Stimulated activated naive CD4-positive, alpha-beta T cell (primary cell): ENCODE data around the gene NKAIN2.
"Not testable (repeated sequence)": the region's sequence is repeated elsewhere in the genome, so short reads cannot be mapped to it uniquely, and the experiment has no call there.

Source experiments
- DNase-seq, 6 experiments: peaks; one replicate each; lab custom pipeline; 2025; lab: John Stamatoyannopoulos, UW

NKAIN2 gene

DNA sequence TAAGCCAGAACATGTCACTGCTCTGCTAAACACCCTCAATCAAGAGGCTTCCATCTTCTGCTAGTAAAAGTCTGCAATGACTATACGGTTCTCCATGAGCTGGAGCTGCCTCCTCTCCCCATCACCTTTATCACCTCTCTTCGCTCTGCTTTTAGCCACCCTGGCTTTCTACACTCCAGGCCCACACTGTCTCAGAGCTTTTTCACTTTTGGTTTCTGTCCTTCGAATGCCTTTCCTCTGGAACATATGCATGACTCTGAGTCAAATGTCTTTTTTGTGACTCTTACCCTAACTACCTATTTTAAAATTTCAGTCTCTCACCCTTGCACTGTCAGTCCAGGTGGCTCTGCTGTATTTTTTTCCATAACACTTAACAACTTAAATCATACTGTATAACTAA, 633.1 kb downstream of the NKAIN2 start:
- DNase-seq: no peak

DNA sequence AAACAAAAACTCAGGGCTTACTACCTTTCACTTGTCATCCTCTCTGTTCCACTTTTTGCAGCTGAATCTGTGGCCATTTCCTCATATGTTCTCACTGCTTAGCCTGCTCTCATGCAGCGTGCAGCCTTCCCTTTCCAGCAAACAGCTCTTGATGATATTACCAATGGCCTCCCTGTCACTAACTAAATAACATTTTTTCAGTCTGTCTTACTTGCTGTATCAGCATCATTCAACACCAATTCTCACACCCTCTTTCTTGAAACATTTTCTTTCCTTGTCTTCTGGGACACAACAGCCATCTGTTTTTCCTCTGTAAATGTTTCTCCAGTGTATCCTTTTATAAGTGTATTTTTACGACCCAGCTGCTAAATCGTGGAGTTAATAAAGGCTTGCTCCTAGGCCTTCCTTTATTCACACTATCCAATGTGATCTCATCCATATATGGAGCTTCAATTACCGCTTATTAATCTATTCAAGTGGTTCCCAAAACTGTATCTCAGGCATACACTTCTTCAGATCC, 634.9 kb downstream of the NKAIN2 start:
- DNase-seq: no peak

DNA sequence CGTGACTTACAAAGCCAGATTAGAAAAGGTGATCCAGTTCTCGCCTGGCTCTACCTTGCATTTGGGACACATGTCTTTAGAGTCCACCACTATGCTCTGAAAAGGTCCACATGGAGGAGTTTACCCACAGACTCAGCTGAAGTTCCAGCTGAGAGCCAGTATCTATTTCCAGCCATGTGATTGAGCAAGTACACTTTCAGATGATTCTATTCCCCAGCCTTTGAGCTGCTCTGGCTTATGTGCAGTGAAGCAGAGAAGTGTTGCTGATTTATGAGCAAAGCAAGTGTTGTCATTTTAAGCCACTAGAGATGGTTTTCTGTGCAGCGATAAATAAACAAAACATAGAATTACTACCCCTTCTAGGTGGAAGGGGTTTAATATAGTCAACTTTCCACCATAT, 637.8 kb downstream of the NKAIN2 start:
- no peak for DNase-seq

DNA sequence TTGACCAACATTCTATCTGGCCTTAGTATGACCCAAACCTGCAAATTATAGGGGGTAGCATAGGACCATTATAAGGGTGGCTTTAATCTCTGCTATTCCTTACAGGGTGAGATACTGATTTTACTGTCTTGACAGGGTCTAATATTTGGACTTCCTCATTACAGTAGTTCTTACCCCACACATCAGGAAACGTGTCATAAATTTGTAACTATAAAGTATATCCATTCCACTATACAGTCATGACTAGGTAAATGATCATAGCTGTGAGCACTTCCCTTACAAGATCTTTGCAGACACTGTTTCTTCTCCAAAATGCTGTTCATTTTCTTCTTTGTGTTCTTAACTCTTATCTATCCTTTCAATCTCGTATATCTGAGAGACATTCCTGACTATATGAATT, 639.9 kb downstream of the NKAIN2 start:
- no peak for DNase-seq

DNA sequence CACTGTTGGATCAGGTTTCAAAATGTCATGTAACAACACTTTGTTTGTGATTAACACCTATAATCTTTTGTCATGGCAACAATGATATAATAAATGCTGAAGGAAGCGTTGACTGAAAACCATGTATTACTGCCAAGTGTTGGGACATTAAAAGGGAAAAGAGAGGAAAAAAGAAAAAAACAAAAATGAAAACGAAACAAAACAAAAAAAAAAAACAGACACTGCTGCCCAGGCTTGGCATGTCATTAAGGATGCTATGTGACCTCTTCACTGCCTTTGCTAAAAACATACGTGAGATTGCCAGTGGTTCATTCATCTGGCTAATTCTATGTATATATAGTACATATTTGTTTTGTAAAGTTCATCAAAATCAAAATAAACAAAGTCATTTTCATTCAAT, 641.9 kb downstream of the NKAIN2 start:
- no peak for DNase-seq

DNA sequence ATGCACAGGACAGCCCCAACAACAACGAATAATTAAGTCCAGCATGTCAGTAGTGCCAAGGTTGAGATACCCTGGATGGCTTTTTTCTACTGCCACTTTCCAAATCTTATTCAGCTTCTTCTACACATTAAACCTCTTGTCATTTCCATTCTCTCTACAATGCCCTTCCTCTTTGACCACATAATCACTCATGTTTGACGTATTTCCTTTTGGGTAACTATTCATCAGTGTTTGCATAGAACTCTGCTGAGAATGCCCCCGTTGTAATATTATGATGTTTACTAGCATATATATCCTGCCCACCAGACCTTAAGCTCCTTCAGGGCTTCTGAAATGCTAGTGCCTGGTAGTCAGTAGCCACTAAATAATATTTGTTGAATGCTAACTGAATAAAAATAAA, 643.3 kb downstream of the NKAIN2 start:
- no peak for DNase-seq

DNA sequence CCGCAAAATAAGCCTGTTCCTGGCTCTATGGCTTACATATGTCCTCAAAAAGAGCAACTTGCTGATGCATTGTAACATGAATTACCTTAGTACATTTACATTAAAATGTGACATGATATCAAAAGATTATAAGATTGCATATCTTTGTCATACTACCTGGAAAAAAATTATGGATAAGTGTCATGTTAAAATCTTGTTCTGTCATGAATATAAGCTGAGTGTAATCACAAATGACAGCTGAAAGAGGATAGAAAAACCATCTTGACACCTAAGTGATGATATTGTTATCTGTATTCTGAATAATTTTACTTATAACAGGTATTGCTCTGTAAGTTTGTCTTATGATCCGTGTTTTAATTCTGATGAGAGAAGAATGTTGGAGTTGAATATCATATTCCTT, 655.6 kb downstream of the NKAIN2 start:
- DNase-seq: no peak

DNA sequence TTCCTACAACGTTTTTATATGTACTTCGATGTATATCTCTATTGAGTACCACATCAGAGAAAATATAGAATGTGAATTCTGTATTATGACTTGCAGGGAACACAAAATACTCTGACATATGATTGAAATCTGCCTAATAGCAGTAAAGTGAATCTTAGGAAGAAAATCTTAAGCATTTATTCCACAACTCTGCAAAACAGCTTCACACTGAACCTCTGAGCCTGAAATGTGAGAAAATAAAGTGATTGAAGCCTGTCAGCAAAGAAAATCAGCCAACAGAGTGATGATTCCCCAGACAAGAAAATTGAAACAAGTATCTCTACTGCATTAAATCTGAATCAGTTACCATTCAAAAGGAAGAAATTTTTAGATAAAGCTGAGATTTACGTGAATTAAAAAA, 659.1 kb downstream of the NKAIN2 start:
- no peak for DNase-seq

DNA sequence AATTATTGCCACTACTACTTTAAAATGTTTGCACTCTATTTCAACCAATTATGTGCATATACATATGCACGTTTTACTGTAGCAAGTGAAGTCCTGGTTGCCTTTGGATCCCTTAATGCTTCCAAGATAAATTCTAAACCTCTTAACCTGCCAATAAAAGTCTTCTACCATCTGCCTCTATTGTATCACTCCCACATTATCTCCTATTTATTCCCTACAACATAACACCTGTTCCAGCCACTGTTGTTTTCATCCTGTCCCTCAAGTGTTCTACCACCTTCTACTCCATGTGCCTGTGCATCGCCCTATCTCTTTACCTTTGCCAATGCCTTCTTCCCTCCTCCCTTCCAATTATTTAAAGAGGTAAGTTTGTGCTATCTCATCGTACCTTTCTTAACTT, 659.6 kb downstream of the NKAIN2 start:
- DNase-seq: no peak

DNA sequence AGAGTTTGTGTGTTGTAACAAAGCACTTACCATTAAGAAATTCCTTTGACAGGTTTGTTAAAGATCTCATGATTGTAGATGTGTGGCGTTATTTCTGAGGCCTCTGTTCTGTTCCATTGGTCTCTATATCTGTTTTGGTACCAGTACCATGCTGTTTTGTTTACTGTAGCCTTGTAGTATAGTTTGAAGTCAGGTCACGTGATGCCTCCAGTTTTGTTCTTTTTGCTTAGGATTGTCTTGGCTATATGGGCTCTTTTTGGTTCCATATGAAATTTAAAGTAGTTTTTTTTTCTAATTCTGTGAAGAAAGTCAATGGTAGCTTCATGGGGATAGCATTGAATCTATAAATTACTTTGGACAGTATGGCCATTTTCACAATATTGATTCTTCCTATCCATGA, 660.9 kb downstream of the NKAIN2 start:
- DNase-seq: not testable (repeated sequence)

DNA sequence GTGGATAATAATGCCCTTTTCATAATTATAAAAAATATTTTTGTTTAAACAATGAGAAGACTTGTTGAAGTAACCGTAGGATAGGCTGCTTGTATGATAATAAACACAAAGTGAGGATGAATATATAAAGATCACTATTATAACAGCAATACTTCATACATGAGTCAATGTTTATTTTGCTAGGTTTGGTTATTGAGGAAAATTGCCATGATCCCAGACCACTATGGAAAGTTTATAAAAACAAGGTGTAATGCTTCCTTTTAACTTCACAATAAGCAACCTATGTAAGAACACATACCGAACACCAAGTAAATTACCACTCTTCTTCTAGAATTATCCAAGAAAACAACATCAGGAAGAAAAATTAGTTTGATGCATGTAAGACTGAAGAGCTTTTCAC, 663.3 kb downstream of the NKAIN2 start:
- DNase-seq: no peak

DNA sequence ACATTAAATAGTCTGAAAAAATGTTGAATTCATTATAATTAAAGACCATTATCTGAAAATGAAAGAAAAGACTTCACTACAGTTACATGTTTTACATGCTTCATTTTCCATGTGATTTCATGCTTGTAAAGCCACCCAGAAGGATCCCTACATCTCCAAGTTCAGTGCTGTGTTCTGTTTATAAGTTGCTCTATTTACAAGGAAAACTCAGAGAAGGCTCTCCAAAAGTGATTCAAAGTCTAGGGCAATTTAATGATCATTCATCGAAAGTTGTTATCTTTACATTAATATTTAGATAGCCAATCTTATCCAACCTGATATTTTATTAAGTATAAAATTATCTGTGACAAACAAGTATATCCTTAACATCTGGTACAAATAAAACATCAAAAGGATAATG, 663.7 kb downstream of the NKAIN2 start:
- no peak for DNase-seq

DNA sequence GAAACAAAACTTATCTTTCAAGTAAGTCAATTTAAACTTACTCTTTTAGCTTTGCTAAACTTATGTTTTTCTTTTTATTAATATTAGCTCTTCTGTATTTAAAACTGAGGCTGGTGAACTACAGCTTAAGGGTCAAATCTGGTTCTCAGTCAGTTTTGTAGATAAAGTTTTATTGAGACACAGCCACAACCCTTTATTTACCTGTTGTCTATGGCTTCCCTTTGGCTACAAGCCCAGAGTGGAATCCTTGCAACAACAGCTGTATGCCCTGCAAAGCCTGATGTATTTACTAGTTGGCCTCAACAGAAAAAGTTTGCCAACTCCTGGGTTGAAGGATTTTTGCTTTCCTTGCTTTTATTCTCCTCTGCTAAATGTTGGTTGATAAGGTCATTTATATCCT, 667.1 kb downstream of the NKAIN2 start:
- DNase-seq: no peak

DNA sequence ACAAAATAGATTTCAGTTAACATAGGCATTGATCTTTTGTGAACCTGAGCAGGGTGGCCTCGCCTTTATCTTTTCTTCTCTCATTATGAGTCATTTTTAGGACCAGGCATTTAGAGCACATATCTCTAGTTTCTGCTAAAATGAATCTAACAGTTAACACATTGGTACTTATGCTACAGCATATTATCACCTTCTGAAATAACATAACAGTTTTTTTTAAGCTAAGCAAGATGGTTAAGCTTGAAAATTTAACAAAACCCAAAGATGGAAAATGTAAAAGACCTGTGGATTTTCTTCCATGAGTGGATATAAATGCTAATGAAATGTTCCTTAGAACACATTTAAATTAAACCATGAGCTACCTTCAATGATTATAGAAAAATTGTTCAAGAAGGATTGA, 671.5 kb downstream of the NKAIN2 start:
- DNase-seq: no peak

DNA sequence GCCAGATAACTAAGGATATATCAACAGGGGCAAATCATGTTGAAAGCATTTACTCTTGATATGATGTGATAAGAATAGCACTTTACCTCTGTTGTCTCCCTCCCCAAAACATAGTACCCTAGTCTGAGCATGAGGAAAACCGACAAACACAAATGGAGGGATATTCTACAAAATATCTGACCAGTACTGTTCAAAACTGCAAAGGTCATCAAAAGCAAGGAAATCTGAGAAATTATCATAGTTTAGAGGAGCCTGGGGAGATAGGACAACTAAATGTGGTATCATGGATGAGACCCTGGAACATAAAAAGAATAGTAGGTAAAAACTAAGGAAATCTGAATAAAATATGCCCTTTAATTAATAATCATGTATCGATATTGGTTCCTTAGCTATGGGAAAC, 675.2 kb downstream of the NKAIN2 start:
- no peak for DNase-seq

DNA sequence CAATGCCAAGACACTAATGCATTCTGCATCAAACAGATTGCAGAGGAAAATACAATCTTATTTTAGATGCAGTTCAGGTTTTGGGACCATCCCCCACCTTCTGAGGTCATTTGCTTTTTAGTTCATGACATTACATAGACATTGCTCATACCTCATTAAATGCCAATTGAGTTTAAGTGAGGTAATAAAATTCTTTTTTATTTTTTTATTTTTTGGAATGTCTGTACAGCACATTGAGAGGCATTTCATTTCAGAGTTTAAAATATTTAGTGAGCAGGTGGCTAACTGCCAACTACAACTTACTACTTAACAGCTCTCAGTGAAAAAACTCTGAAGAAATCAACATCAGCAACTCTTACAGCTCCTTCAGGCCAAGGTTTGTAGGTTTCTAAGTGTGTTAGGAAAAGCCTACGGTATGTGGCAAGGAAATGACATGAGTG, 676.3 kb downstream of the NKAIN2 start:
- no peak for DNase-seq

DNA sequence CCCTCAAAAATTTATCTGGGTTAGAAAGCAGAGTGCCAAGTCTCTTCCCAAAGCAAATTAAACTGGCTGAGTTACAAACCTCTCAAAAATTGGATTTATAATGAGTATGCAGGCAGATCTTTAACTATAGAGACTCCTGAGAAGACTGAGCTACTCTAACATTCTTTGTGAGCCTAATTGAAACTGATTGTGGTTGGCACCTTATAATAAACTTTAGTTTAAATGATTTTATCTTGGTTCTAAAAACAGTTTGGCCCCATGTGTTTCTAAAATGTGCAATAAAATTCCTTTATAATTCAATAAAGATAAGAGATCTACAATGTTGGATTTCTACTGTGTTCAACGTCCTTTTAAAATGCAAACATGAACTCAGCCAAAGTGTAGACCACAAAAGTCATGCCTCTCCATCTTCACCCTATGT, 678.4 kb downstream of the NKAIN2 start:
- DNase-seq: no peak

DNA sequence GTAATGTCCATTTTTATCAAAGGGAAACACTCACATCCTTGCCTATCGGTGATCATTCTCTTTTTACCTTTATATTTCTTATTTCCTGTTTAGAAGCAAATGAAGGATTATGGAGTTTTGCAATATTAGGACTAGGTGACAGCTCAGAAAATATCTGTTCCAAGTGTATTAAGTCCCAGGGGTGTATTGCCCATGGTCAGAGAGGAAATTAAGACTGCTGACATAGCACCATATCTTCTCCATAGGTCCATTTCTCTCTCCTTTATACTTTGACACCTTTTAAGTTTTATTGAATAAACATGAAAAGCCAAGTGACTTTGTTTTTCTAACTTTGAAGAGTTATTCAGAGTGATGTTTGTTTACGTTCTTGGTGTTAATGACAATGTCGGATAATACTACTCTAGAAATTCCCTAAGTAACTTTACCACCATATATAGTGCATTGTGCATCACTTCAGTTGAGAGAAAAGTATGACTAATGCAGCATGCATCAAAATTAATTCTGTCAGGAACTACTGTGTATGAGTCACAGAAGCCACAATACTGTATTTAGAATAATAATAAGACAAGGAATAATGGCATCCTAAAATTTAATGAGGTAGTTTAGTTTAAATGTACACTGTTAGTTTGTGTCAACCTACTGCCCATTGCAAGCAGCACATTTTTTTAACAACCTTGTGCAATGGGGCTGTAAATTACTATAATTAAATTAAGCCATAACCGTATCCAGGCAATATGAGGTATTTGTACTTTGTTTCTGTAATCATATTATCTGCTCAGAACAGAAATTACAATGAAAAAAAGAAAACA, 684.2 kb downstream of the NKAIN2 start:
- DNase-seq: no peak

DNA sequence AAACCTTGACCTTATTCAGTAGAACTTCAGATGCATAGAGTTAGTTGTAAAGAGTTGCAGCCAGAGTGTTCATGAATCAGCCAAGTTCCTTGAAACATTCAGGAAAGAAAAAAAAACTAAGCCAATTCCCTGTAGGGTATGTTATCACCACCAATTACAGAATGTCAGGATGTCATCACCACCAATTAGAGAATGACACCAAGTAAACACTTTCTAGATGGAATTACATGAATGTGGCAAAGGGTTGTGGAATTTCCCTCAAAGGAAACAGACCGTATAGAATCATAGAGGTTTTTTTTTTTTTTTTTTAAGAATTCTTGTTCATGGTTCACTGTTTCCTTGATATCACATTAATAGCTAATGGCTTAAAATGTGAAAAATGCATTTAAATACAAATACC, 686.5 kb downstream of the NKAIN2 start:
- DNase-seq: no peak

DNA sequence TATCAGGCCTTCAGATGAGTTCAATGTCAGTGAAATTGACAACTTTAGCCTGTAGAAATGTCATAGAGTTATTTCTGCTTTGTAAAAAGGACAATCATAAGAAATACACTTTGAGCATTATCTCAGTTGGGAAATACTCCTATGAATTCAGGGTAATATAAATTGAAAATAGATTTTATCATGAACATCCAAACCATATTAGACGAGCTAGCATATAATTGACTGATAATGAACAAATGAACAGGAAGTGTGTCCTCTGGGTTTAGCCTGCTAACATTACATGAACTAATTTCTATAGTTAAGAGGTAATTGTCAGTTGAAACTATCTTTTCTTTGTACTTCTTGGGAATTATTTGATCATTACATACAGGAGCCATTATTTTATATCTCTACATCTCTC, 689.6 kb downstream of the NKAIN2 start:
- DNase-seq: no peak

DNA sequence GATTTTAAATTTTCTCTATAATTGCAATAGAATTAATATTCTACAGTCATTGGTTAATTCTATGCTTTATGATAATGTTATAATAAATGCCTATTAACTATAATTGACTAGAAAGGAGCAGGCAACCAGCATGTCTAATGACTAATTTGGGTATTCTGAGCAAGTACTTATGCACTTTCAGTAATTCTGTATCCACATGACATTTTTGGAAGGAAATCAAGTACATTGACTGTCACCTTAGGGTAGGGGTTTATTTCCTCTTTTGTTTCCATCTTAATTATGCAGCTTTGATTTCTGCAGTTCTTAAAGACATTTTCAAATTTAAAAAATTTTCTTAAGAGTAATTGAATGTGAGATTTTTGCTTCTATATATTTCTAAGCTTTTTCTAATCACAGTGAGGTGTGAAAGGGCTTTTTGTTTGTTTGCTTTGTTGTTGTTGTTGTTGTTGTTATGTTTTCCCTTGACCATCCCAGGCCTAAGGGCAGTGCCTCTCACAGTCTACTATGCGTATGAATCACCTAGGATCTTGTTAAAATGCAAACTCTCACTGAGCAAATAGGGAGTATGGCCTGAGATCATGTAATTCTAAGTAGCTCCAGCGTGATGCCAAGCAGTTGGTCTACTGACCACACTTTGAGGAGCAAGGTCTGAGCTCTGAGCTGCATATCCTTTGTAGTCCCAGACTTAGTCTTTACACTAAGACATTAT, 691.4 kb downstream of the NKAIN2 start:
- no peak for DNase-seq

DNA sequence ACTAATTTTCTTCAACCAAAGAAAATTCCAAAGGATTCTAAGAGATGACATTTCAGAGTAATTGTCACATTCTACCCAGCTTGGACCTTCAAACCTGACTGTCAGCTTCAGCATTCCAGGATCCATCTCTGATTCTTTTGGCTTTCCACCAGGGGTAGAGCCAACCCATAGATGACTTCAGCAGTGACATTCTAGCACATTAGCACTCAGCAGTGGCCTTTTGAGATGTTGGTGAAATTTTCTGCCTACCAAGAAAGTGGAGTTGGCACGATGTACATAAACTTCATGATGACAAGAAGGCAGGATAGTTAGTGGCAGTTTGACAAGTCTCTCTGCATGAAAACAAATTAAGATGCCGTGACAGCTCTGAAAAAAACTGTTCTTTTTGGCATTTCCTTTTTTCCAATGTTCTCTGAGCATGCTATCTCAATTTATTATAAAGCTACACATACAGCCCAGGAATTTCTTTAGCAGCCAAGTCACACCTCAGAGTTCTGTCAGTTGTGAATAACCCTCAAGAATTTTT, 692.1 kb downstream of the NKAIN2 start:
- no peak for DNase-seq

DNA sequence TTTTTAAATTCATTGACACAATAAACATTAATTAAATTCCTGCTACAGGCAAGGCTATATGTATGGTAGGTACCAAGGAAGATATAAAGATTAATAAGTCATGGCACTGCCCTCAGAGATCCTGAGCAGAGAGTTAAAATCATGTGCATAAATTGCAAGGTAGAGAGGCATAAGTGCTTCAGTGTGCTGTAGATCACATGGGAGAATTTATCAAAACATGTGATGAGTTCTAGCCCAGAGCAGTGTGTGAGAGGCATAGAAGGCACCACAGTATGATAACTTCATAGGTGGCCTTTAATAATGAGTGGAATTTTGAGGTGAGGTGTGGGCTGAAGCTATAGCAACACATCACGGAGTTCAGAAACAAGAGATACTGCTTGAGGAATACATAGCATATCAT, 692.7 kb downstream of the NKAIN2 start:
- DNase-seq: no peak
